Stimulated activated CD4-positive, alpha-beta T cell treated with anti-CD3 and anti-CD28 coated beads, Interleukin-4, amount 100 ng/mL, for 1 hour (primary cell): ENCODE data around the gene DYSF.

Source experiments
- DNase-seq: peaks from one replicate; pipeline ENCODE4 v3.0.0-alpha.2; 2020

Gene DYSF

GRCh38 chr2:71578767-71579342, 125.5 kb downstream of the DYSF start:
- DNase-seq, result no peak

GRCh38 chr2:71581026-71581425, 127.7 kb downstream of the DYSF start:
- DNase-seq, result no peak

- no peak for DNase-seq
Observed at GRCh38 chr2:71583876-71584275, 130.5 kb downstream of the DYSF start.

GRCh38 chr2:71586471-71586870, 133.1 kb downstream of the DYSF start:
- no peak for DNase-seq

GRCh38 chr2:71587509-71588073, 134.2 kb downstream of the DYSF start:
- DNase-seq, result no peak

- no peak for DNase-seq
Observed at GRCh38 chr2:71588497-71589170, 135.3 kb downstream of the DYSF start.

GRCh38 chr2:71589763-71590162, 136.4 kb downstream of the DYSF start:
- no peak for DNase-seq

- DNase-seq, result no peak
Observed at GRCh38 chr2:71591044-71591443, 137.7 kb downstream of the DYSF start.

- no peak for DNase-seq
Observed at GRCh38 chr2:71592181-71592711, 138.9 kb downstream of the DYSF start.

- no peak for DNase-seq
Observed at GRCh38 chr2:71595569-71595968, 142.2 kb downstream of the DYSF start.

- no peak for DNase-seq
Observed at GRCh38 chr2:71596011-71596410, 142.7 kb downstream of the DYSF start.

GRCh38 chr2:71597756-71598155, 144.4 kb downstream of the DYSF start:
- no peak for DNase-seq

- no peak for DNase-seq
Observed at GRCh38 chr2:71598526-71598925, 145.2 kb downstream of the DYSF start.

- DNase-seq, result no peak
Observed at GRCh38 chr2:71599038-71599437, 145.7 kb downstream of the DYSF start.

- no peak for DNase-seq
Observed at GRCh38 chr2:71599646-71600236, 146.4 kb downstream of the DYSF start.

- DNase-seq, result no peak
Observed at GRCh38 chr2:71600555-71600954, 147.2 kb downstream of the DYSF start.

- no peak for DNase-seq
Observed at GRCh38 chr2:71601136-71602114, 148.1 kb downstream of the DYSF start.

GRCh38 chr2:71602115-71602495, 148.7 kb downstream of the DYSF start:
- DNase-seq, result no peak

- DNase-seq, result no peak
Observed at GRCh38 chr2:71602581-71602980, 149.2 kb downstream of the DYSF start.

- no peak for DNase-seq
Observed at GRCh38 chr2:71603311-71603811, 150.0 kb downstream of the DYSF start.

GRCh38 chr2:71603851-71604725, 150.7 kb downstream of the DYSF start:
- no peak for DNase-seq

- DNase-seq, result no peak
Observed at GRCh38 chr2:71604726-71605120, 151.4 kb downstream of the DYSF start.
